HG03342 (cell line): ENCODE data around the gene SERPINI2.

Experiments used
- ATAC-seq: cut with Tn5 transposase; IDR thresholded peaks from one replicate; pipeline ENCODE4 v1.9.1; 2021; ENCODE audit warnings: mild to moderate bottlenecking, moderate library complexity; ENCODE audit not compliant: unreplicated experiment

Gene SERPINI2

GRCh38 chr3:167473863-167474262, at the start of gene SERPINI2:
Gene SERPINI2 (minus strand): TSS chr3:167474042. CDS start chr3:167471834, 2,208 bp downstream.
- ATAC-seq = no peak

- no peak for ATAC-seq
Observed at GRCh38 chr3:167521006-167521355, 47.1 kb upstream of the SERPINI2 start.

GRCh38 chr3:167520266-167521005, 46.6 kb upstream of the SERPINI2 start:
- ATAC-seq = no peak

GRCh38 chr3:167507954-167508353, 34.1 kb upstream of the SERPINI2 start:
- ATAC-seq = peak; percentile 67

- ATAC-seq = no peak
Observed at GRCh38 chr3:167502401-167502800, 28.6 kb upstream of the SERPINI2 start.

GRCh38 chr3:167501941-167502340, 28.1 kb upstream of the SERPINI2 start:
- ATAC-seq = no peak

GRCh38 chr3:167497903-167498302, 24.1 kb upstream of the SERPINI2 start:
- no peak for ATAC-seq

- ATAC-seq = peak; percentile 56
Observed at GRCh38 chr3:167493244-167493643, 19.4 kb upstream of the SERPINI2 start.

GRCh38 chr3:167491621-167492020, 17.8 kb upstream of the SERPINI2 start:
- no peak for ATAC-seq

GRCh38 chr3:167489571-167489970, 15.7 kb upstream of the SERPINI2 start:
- ATAC-seq = no peak

- ATAC-seq = no peak
Observed at GRCh38 chr3:167487556-167487955, 13.7 kb upstream of the SERPINI2 start.

- no peak for ATAC-seq
Observed at GRCh38 chr3:167484551-167484950, 10.7 kb upstream of the SERPINI2 start.

- no peak for ATAC-seq
Observed at GRCh38 chr3:167483708-167484475, 10.1 kb upstream of the SERPINI2 start.

- ATAC-seq = no peak
Observed at GRCh38 chr3:167481164-167481563, 7.3 kb upstream of the SERPINI2 start.

- ATAC-seq = no peak
Observed at GRCh38 chr3:167480748-167481147, 6.9 kb upstream of the SERPINI2 start.

- ATAC-seq = no peak
Observed at GRCh38 chr3:167469381-167469780, 4.5 kb downstream of the SERPINI2 start.

- ATAC-seq = no peak
Observed at GRCh38 chr3:167467848-167468611, 5.8 kb downstream of the SERPINI2 start.

GRCh38 chr3:167466966-167467365, 6.9 kb downstream of the SERPINI2 start:
- ATAC-seq = no peak

- ATAC-seq = no peak
Observed at GRCh38 chr3:167456157-167456799, 17.6 kb downstream of the SERPINI2 start.

- no peak for ATAC-seq
Observed at GRCh38 chr3:167453815-167454214, 20.0 kb downstream of the SERPINI2 start.

- no peak for ATAC-seq
Observed at GRCh38 chr3:167451282-167451681, 22.6 kb downstream of the SERPINI2 start.
